ENCODE measurements around the gene GNAQ. TPM values are rescaled to one million over a fixed set of nuclear protein-coding genes. Genes with fewer than 3 reads are reported as not detected.

The GNAQ gene
- polyA plus RNA-seq, 2 of the 4 experiments (the other 2 are of a cell fraction) = 17.9 to 60.0 TPM

DNA sequence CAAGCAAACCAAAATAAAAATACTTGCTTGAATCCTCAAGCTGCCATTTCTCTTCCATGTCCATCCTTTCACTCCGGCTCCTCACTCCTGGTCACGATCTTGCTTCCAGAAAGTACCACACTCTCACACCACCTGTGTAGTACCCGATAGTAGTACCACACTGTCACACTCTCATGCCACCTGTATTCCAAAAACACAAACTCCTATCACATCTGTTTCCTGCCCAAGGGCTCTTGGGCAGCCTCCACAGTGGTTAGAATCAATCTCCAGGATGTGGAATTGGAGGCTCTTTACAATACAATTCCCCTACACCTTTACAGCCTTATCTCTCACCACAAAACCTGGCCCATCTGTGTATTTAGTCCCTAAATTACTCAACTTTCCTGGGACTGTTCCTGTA is 130.6 kb downstream of the GNAQ start:
- no peak for FAIRE-seq
- H3K27ac ChIP-seq = no peak overlapping the region
- POLR2A ChIA-PET = no interaction called here

DNA sequence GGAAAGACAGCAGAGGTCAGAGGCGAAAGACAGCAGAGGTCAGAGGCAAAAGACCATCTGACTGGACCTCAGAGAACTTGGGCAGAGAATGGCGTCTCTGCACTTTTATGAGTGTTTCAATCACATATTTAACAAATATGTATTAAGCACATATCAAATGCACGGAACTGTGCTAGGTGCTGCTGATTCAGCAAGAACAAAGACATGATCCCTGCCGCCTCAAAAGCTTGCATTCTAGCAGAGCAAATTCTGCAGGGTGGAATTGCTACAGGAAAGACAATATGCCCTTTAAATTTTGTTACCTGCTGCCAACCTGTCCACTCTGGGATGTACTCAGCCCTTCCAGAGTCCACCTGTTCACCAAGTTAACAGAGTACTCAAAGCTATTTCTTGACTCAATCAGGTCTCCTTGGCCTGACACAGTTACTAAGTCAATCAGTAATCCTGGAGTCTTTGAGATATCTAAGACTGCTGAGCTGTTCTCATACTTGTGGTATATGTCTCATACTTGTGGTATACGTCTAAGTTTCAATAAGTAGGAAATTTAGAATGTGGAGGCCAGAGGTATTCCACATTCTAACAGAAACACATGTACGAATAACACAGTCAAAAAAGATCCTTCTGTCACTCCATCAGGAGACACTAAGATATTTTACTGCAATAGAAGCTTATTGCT is 131.8 kb downstream of the GNAQ start:
- Histone ChIP-seq H3K4me3 (no peak overlapping the region), H3K27ac (no peak overlapping the region), H3K4me1 (no peaks in the 10 kb centered on the region), H3K9me3 (no peaks in the 10 kb centered on the region), H3K4me2 (no peak overlapping the region)
- TF ChIP-seq HDAC2 (IDR thresholded peaks at IDR 0.05) (no peak), MAFK (IDR thresholded peaks at IDR 0.05; ENCODE audit: partially characterized antibody) (peak; percentile 57), MYC (IDR thresholded peaks at IDR 0.05; ENCODE audit: borderline replicate concordance, low read length) (no peak), CBX2 (IDR thresholded peaks at IDR 0.05; ENCODE audit: borderline replicate concordance, low read depth) (no peak), HOXB5 (CRISPR knock-in tag; IDR thresholded peaks at IDR 0.05) (no peak), CHD4 (IDR thresholded peaks at IDR 0.05; ENCODE audit: borderline replicate concordance) (no peak)
- TF ChIP-seq, protein P1, sequence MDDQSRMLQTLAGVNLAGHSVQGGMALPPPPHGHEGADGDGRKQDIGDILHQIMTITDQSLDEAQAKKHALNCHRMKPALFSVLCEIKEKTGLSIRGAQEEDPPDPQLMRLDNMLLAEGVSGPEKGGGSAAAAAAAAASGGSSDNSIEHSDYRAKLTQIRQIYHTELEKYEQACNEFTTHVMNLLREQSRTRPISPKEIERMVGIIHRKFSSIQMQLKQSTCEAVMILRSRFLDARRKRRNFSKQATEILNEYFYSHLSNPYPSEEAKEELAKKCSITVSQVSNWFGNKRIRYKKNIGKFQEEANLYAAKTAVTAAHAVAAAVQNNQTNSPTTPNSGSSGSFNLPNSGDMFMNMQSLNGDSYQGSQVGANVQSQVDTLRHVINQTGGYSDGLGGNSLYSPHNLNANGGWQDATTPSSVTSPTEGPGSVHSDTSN (IDR thresholded peaks at IDR 0.05) = no peak
- TF ChIP-seq, protein P2, sequence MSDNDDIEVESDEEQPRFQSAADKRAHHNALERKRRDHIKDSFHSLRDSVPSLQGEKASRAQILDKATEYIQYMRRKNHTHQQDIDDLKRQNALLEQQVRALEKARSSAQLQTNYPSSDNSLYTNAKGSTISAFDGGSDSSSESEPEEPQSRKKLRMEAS (IDR thresholded peaks at IDR 0.05) = no peak
- DNase-seq (ENCODE audit: low read depth in 1 of 2, low spot score in 1 of 2) = no peak
- no peak for ATAC-seq
- POLR2A ChIA-PET = no interaction called here
- WGBS (ENCODE audit: missing lambda C conversion rate) = 85% methylated on average over 6 of the region's 6 CpGs
- no peak for FAIRE-seq
- CTCF ChIA-PET = interaction anchor here (0.5 to 1.8 kb wide), 2 partner anchors 10 to 30 kb away, joined by 3 to 4 read pairs; no protein-coding TSS in a partner anchor

More for the DNA sequence above, 130.6 kb downstream of the GNAQ start:
- H3K4me1 ChIP-seq = no peaks in the 10 kb centered on the region
- ATAC-seq = no peak
- H3K4me2 ChIP-seq = no peak overlapping the region
- no peak overlapping the region for H3K4me3 ChIP-seq
- 97% methylated on average over 3 of the region's 3 CpGs for WGBS (ENCODE audit: missing lambda C conversion rate)
- no peak for TF ChIP-seq HOXA7 (CRISPR knock-in tag; IDR thresholded peaks at IDR 0.05)
- TF ChIP-seq FOXS1 (CRISPR knock-in tag; IDR thresholded peaks at IDR 0.05) = no peak
- TF ChIP-seq HDAC2 (IDR thresholded peaks at IDR 0.05) = no peak
- TF ChIP-seq SMC3 (IDR thresholded peaks at IDR 0.05) = no peak
- TF ChIP-seq CBX2 (IDR thresholded peaks at IDR 0.05; ENCODE audit: borderline replicate concordance, low read depth) = no peak
- no peak for TF ChIP-seq RNF2 (IDR thresholded peaks at IDR 0.05; ENCODE audit: borderline replicate concordance, low read depth)
- no peak for TF ChIP-seq HOXB13 (CRISPR knock-in tag; IDR thresholded peaks at IDR 0.05; ENCODE audit: low read depth)
- TF ChIP-seq, protein P3, sequence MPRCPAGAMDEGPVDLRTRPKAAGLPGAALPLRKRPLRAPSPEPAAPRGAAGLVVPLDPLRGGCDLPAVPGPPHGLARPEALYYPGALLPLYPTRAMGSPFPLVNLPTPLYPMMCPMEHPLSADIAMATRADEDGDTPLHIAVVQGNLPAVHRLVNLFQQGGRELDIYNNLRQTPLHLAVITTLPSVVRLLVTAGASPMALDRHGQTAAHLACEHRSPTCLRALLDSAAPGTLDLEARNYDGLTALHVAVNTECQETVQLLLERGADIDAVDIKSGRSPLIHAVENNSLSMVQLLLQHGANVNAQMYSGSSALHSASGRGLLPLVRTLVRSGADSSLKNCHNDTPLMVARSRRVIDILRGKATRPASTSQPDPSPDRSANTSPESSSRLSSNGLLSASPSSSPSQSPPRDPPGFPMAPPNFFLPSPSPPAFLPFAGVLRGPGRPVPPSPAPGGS (IDR thresholded peaks at IDR 0.05) = no peak
- no peak for DNase-seq (ENCODE audit: low read depth in 1 of 2, low spot score in 1 of 2)
- H3K9me3 ChIP-seq = no peaks in the 10 kb centered on the region
- CTCF ChIA-PET = interaction anchor here (1.0 kb wide), 1 partner anchor 9 kb away, joined by 4 read pairs; no protein-coding TSS in a partner anchor

DNA sequence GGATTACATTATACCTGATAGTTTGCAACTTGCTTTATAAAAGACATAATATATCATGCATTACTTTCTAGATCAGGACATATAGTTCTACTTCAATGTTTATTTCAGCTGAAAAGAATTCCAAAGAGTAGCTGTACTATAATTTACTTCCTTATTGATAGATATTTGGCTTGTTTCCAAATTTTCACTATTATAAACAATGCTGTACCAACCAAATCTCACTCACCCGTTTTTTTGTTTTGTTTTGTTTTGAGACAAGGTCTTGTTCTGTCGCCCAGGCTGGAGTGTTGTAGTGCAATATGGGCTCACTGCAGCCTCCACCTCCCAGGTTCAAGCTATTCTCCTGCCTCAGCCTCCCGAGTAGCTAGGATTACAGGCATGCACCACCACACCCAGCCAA is 132.7 kb downstream of the GNAQ start:
- ChIA-PET CTCF (interaction anchor here (1.0 to 1.8 kb wide), 2 partner anchors 9 to 20 kb away, joined by 3 to 4 read pairs; no protein-coding TSS in a partner anchor), POLR2A (no interaction called here)
- Histone ChIP-seq H3K9me3 (no peaks in the 10 kb centered on the region), H3K27ac (no peak overlapping the region), H3K4me3 (no peak overlapping the region), H3K4me2 (no peak overlapping the region), H3K4me1 (no peaks in the 10 kb centered on the region)
- DNase-seq (ENCODE audit: low read depth in 1 of 2, low spot score in 1 of 2) (no peak), ATAC-seq (no peak), FAIRE-seq (no peak)
- 72% methylated on average over 3 of the region's 3 CpGs for WGBS (ENCODE audit: missing lambda C conversion rate)
- TF ChIP-seq HOXB5 (CRISPR knock-in tag; IDR thresholded peaks at IDR 0.05) (no peak), HDAC2 (IDR thresholded peaks at IDR 0.05) (no peak), POLR2AphosphoS2 (conservative IDR thresholded peaks at IDR 0.05; ENCODE audit: low read length) (no peak), HEYL (CRISPR knock-in tag; IDR thresholded peaks at IDR 0.05) (no peak), FOXS1 (CRISPR knock-in tag; IDR thresholded peaks at IDR 0.05) (no peak), ZNF302 (CRISPR knock-in tag; IDR thresholded peaks at IDR 0.05) (no peak)
- TF ChIP-seq, protein P4, sequence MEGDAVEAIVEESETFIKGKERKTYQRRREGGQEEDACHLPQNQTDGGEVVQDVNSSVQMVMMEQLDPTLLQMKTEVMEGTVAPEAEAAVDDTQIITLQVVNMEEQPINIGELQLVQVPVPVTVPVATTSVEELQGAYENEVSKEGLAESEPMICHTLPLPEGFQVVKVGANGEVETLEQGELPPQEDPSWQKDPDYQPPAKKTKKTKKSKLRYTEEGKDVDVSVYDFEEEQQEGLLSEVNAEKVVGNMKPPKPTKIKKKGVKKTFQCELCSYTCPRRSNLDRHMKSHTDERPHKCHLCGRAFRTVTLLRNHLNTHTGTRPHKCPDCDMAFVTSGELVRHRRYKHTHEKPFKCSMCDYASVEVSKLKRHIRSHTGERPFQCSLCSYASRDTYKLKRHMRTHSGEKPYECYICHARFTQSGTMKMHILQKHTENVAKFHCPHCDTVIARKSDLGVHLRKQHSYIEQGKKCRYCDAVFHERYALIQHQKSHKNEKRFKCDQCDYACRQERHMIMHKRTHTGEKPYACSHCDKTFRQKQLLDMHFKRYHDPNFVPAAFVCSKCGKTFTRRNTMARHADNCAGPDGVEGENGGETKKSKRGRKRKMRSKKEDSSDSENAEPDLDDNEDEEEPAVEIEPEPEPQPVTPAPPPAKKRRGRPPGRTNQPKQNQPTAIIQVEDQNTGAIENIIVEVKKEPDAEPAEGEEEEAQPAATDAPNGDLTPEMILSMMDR (IDR thresholded peaks at IDR 0.05) = no peak
- TF ChIP-seq, protein P1 (IDR thresholded peaks at IDR 0.05) = no peak
